ENCODE data around the gene DSN1.
"Not testable (repeated sequence)": the region's sequence is repeated elsewhere in the genome, so short reads cannot be mapped to it uniquely, and the experiment has no call there.

Gene DSN1, protein sequence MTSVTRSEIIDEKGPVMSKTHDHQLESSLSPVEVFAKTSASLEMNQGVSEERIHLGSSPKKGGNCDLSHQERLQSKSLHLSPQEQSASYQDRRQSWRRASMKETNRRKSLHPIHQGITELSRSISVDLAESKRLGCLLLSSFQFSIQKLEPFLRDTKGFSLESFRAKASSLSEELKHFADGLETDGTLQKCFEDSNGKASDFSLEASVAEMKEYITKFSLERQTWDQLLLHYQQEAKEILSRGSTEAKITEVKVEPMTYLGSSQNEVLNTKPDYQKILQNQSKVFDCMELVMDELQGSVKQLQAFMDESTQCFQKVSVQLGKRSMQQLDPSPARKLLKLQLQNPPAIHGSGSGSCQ

DNA sequence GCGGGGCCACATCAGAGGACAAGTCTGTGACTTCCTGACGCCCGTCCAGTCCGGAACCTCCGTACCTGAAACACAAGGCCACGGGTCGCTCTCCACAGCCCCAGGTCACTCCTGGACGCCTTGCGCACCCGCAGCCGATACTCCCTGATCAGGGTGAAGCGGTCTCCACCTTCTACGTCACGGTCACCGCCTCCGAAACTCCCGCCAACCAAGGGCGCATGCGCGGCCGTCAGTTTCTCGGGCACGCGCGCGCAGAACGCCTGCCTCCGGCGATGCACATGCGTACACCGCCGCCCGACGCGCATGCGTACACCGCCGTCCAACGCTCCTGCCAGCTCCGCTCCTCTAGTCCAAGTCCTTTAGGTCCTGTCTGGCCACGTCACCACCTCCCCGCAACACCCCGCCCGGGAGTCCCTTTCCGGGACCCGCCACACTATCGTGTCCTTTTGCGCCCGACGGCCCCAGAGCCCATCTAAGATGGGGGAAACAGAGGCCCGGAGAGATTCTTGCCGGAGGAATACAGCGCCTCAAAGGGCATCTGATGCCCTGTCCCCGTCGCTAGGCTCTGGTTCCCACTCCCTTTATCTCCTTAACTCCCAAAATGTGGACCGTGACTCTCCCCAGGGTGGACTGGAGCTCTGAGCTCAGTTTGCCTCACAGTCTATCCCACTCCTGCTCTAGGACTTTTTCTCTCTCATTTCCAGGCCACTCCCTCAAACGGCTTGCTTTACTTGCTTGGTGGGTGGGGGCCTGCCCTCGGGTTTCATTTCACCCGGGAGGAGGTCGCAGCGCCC lies at the start of gene DSN1:
DSN1 (minus strand) TSS at position 167 of the 794 bp plus-strand sequence. CDS start 2,305 bp downstream, outside the sequence.
- no peak for FAIRE-seq

DNA sequence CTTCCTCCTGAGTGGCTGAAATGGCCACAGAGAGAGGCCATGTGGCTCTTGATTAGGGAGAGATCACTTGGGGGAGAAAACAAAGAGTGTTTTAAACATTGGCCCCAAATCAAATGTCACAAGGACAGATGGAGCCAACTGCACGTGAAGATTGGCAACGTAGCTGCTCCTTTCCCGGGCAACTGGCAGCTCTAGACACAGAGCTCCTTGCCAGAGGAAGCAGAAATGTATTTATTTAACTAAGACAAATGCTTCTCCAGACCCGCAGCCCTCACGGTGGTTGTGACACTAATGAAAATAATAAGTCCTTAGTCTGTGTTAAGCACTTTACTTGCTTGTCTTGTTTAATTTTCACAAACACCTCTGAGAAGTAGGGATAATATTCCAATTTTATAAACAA lies 49.6 kb upstream of the DSN1 start:
- no peak for FAIRE-seq

DNA sequence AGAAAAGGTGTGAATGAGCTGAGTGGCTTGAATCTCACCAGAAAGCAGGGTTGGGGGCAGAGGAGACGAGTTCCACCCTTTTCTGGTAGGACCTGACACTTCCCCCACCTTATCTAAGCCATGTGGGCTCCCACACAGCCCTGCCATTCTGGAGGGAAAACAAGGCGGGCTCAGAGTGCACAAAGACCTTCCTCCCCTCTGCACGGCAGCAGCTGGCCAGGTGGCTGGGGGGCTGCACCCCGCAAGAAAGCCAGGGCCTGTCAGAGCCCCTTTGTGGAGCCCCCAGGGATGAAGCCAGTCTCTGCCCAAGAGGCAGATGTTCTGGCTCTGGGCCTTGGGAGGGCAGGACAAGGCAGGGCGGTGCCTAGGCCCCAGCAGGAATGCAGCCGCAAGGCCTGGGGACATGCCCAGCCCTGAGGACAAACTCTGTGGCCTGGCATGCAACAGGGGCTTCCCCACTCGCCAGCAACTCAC lies 48.4 kb upstream of the DSN1 start:
- FAIRE-seq: no peak

GRCh38 chr20:36820928-36821327 lies 47.4 kb upstream of the DSN1 start:
- no peak for FAIRE-seq

GRCh38 chr20:36820073-36820472 lies 46.5 kb upstream of the DSN1 start:
- no peak for FAIRE-seq

DNA sequence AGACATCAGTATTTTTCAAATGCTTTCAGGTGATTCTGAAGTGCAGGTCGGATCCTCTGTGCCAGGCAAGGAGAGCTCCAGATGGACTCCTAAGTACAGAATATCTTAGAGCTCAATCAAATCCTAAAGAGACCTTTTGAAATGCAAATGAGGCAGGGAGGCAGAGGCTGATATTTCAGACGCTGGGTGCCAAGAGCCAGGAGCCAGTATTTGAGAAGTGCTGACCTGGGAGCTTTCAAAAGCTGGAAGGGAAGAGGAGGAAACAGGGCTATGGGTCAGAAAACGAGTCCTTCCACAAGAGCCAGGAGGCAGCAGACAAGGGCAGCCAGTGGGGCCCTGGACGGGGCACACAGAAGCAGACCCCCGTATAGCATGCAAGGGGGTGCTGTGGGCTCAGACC lies 46.1 kb upstream of the DSN1 start:
- FAIRE-seq: no peak

- no peak for FAIRE-seq
Measured at GRCh38 chr20:36818861-36819260, 45.3 kb upstream of the DSN1 start.

DNA sequence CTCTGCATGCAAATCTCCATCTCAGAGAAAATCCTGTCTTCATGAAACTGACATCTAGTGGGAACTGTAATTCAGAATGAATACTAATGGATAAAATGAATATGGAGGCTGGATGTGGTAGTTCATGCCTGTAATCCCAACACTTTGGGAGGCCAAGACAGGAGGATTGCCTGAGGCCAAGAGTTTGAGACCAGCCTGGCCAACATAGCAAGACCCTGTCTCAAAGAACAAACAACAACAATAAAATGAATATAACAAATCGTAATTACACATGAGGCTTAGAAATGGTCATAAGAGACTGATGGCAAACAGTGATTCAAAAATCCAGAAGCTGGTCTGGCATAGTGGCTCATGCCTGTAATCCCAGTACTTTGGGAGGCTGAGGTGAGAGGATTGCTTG lies 44.6 kb upstream of the DSN1 start:
- FAIRE-seq: no peak

DNA sequence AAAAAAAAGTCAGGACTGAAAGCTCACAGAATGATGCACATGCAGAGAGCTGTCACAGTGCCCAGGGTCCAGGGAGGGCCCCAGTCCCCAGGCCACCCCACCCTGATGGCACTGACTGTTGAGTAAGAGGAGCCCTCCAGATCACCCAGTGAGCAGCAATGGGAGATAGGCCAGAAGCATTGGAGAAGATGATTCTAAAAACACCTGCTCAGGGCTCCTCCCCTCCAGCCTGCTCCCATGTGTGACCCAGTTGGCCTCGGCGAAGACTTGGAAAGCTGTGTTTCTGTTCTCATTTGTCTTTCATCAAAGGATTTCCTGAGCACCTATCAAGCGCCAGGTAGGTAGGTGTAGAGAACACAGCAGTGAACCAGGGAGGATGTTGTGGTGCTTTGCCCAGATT lies 43.9 kb upstream of the DSN1 start:
- FAIRE-seq: no peak

- no peak for FAIRE-seq
Measured at GRCh38 chr20:36815454-36816091, 42.0 kb upstream of the DSN1 start.

GRCh38 chr20:36812594-36813463 lies 39.3 kb upstream of the DSN1 start:
- no peak for FAIRE-seq

DNA sequence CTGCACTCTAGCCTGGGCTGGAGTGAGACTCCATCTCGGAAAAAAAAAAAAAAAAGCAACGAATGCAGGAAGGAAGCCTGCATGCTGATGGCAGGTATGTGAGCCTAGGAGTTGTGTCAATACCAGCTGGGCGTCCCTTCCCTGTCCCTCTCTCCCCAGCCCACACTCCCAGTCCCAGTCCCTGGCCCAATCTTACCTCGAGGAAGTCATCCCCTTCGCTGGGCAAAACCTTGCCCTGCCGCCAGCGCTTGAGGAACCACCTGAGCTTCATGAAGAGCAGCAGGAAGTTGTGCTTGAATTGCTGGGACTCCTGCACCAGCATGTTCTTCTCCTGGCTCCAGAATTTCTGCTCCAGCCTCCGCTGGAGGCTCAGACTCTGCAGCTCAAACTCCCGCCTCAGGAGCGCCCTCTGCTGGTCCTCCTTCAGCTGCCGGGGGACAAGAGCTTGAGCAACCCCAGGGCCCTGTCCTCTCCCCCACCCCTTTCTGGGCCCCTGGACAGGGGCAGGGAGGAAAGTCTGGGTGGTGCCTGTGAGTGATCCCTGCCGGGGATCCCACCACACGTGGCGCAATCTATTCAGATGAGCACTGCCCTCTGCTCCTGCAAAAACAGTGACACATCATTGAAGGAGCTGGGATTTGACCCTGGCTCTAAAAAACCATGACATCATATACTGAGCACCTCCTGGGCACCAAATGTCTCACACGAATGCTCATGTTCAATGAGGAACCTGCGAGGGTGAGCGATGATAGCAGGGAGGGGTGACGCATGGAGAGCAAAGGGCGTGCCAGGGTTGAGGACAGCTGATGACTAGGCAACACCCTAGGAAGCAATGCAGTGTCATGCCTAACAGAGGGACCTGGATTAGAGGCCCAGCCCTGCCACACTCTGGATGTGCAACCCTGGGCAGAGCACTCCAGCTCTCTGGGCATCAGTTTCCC lies 35.0 kb upstream of the DSN1 start:
- no peak for FAIRE-seq

GRCh38 chr20:36806049-36806448 lies 32.5 kb upstream of the DSN1 start:
- FAIRE-seq: no peak

GRCh38 chr20:36805396-36805795 lies 31.8 kb upstream of the DSN1 start:
- FAIRE-seq: no peak

DNA sequence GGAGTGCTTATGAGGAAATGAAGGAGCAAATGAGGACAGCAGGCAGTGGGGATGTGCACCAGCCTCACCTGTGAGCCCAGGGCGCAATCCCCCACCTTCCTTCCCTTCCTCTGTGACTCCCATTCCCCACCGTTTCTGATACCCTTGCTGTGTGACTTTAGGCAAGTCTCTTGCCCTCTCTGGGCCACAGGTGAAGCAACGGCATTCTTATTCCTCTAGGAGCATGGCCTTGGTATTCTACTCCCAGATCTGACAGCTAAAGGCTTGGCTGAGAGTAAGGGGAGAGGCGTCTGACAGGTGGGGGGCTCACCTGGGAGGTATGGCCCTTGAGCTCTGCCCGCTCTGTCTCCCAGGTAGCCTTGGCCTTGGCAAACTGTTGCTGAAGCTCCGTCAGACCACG lies 30.9 kb upstream of the DSN1 start:
- FAIRE-seq: no peak

DNA sequence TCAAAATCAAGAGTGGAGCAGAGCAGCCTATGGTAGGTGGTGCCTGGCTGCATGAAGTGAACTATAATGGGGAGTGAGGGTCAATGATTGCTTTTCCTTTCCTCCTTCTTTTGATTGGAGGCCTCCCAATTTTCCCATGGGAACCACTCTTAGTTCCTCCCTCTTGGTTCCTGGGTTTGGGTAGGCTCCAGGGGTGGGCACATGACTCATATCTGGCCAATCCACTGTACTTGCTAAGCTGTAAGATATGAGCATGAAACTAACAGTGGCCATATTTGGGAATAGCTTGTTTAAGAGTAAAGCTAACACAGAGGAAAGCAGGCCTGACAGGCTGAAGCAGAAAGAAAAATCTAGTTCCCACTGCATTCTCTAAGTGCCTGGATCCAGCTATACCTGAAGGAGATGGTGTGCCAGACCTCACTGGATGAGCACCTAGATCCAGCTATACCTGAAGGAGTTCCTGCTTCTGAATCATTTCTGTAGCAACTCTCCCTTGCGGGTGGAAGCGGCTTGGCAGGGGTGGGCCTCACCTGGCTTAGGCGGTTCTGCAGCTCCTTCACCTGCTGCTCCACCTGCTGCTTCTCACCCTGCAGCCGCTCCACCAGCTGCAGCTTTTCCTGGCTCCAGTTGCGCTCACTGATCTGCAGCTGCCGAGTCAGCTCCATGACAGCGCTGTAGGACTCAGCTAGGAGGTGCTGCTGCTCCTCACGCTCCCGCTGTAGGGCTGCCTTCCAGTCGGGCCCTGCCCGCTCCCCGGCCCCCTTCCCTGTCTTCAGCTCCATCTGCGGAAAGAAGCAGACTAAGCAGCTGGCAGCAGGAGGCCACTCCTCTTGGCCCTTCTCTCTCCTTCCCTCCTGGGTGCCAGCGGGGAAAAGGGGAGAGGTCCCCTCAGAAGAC lies 29.0 kb upstream of the DSN1 start:
- no peak for FAIRE-seq

GRCh38 chr20:36800410-36800809 lies 26.8 kb upstream of the DSN1 start:
- no peak for FAIRE-seq

DNA sequence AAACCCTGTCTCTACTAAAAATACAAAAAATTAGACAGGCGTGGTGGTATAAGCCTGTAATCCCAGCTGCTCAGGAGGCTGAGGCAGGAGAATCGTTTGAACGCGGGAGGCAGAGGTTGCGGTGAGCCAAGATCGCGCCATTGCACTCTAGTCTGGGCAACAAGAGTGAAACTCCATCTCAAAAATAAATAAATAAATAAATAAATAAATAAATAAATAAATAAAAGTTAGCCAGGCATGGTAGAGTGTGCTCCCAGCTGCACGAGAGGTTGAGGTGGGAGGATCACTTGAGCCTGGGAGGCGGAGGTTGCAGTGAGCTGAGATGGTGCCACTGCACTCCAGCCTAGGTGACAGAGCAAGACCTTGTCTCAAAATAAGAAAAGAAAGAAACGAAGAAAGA lies 25.8 kb upstream of the DSN1 start:
- not testable (repeated sequence) for FAIRE-seq

DNA sequence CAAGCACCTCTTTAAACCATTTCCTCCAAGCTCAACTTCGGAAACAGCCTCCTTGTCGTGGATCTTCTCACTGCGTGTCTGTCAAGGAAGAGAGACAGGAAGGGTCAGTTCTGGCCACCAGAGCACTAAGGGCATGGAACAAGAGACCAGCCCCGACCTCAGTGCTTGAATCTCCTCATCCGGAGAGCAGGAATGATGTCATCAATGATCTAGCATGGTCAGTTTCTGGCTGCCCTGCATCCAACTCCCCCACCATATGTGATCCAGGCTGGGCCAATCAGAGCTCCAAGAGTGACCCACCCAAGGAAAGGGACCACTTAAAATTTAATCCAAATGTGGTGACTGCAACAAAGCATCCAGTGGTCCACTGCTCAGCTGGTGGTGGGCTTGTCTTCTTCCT lies 23.3 kb upstream of the DSN1 start:
- no peak for FAIRE-seq

DNA sequence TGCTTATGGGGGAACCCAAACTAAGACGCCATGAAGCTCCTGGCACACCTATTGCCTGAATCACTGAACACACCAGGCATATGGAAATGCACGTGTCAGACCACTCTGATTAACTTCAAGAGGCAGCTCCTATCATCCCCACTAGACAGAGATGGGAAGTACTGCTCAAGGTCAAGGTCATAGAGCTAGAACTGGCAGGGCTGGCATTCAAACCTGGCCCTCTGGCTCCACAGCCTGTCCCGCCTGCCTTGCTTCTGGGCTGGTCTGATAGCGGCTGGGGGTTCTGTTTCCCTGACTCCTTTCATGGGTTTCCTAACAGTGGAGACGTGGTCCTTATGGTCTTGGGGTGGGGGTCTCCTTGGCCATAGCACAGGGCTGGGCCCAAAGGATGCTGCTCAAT lies 22.6 kb upstream of the DSN1 start:
- no peak for FAIRE-seq

Measured in endometrium (tissue), 2 donors.